ENCODE results near the gene GRIK3. TPM values are rescaled to one million over a fixed set of nuclear protein-coding genes. Genes with fewer than 3 reads are reported as not detected.
A peak's percentile ranks its signal among the peaks of the same experiment; 100 is the strongest.

Gene GRIK3
- polyA plus RNA-seq, 2 of the 4 experiments (the other 2 are of a cell fraction) = not detected

GRCh38 chr1:36816348-36816747 is 218.0 kb downstream of the GRIK3 start:
- peak; percentile 51 for TF ChIP-seq MAFK (IDR thresholded peaks at IDR 0.05; ENCODE audit: partially characterized antibody)
- no peak for TF ChIP-seq ESRRA (IDR thresholded peaks at IDR 0.05; ENCODE audit: borderline replicate concordance, low read length)
- ChIA-PET POLR2A (no interaction called here), CTCF (interaction anchor here (1.1 kb wide), 1 partner anchor 26 kb away, joined by 3 read pairs; no protein-coding TSS in a partner anchor)
- DNase-seq (ENCODE audit: low read depth in 1 of 2, low spot score in 1 of 2) = no peak
- Histone ChIP-seq H3K27ac (no peak overlapping the region), H3K9me3 (no peaks in the 10 kb centered on the region), H3K4me2 (no peak overlapping the region), H3K4me3 (no peak overlapping the region), H3K4me1 (no peaks in the 10 kb centered on the region)
- WGBS (ENCODE audit: missing lambda C conversion rate) = 40% methylated on average over 2 of the region's 2 CpGs
- FAIRE-seq = no peak
- ATAC-seq = no peak

DNA sequence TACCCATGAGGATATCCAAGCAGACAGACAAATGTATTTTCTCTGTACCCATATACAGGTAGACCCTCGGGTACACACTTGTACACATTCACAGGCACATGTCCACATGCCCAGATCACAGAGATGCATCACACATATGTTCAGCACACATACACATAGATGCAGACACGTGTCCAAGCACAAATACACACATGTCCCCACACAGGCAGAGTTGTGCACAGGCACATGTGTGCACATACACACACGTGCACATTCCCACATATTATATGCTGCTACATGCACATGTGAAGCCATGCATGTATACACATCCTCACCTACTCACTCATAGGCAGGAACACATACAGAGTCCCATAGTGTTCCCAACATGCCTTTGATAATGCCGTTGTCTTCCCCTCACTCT is 219.5 kb downstream of the GRIK3 start:
- Histone ChIP-seq H3K4me3 (no peak overlapping the region), H3K9me3 (no peaks in the 10 kb centered on the region), H3K27ac (no peak overlapping the region), H3K4me2 (no peak overlapping the region), H3K4me1 (no peaks in the 10 kb centered on the region)
- 4% methylated on average over 4 of the region's 4 CpGs for WGBS (ENCODE audit: missing lambda C conversion rate)
- CTCF ChIA-PET = no interaction called here
- TF ChIP-seq EHMT2 (IDR thresholded peaks at IDR 0.05; ENCODE audit: low read depth) = no peak
- no peak for TF ChIP-seq TFCP2L1 (CRISPR knock-in tag; IDR thresholded peaks at IDR 0.05)
- no peak for TF ChIP-seq HEYL (CRISPR knock-in tag; IDR thresholded peaks at IDR 0.05)
- TF ChIP-seq POLR2AphosphoS2 (conservative IDR thresholded peaks at IDR 0.05; ENCODE audit: low read length) = no peak
- no peak for TF ChIP-seq RARB (CRISPR knock-in tag; IDR thresholded peaks at IDR 0.05)
- no peak for TF ChIP-seq E2F6 (IDR thresholded peaks at IDR 0.05; ENCODE audit: borderline replicate concordance, low read depth)
- TF ChIP-seq, protein P1, sequence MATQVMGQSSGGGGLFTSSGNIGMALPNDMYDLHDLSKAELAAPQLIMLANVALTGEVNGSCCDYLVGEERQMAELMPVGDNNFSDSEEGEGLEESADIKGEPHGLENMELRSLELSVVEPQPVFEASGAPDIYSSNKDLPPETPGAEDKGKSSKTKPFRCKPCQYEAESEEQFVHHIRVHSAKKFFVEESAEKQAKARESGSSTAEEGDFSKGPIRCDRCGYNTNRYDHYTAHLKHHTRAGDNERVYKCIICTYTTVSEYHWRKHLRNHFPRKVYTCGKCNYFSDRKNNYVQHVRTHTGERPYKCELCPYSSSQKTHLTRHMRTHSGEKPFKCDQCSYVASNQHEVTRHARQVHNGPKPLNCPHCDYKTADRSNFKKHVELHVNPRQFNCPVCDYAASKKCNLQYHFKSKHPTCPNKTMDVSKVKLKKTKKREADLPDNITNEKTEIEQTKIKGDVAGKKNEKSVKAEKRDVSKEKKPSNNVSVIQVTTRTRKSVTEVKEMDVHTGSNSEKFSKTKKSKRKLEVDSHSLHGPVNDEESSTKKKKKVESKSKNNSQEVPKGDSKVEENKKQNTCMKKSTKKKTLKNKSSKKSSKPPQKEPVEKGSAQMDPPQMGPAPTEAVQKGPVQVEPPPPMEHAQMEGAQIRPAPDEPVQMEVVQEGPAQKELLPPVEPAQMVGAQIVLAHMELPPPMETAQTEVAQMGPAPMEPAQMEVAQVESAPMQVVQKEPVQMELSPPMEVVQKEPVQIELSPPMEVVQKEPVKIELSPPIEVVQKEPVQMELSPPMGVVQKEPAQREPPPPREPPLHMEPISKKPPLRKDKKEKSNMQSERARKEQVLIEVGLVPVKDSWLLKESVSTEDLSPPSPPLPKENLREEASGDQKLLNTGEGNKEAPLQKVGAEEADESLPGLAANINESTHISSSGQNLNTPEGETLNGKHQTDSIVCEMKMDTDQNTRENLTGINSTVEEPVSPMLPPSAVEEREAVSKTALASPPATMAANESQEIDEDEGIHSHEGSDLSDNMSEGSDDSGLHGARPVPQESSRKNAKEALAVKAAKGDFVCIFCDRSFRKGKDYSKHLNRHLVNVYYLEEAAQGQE (IDR thresholded peaks at IDR 0.05) = no peak
- no peak for TF ChIP-seq MYC (IDR thresholded peaks at IDR 0.05; ENCODE audit: borderline replicate concordance, low read length)
- TF ChIP-seq TP53 (CRISPR knock-in tag; IDR thresholded peaks at IDR 0.05) = no peak
- TF ChIP-seq CEBPB (IDR thresholded peaks at IDR 0.05) = no peak
- POLR2A ChIA-PET = no interaction called here
- ATAC-seq (no peak), DNase-seq (ENCODE audit: low read depth in 1 of 2, low spot score in 1 of 2) (no peak), FAIRE-seq (no peak)

DNA sequence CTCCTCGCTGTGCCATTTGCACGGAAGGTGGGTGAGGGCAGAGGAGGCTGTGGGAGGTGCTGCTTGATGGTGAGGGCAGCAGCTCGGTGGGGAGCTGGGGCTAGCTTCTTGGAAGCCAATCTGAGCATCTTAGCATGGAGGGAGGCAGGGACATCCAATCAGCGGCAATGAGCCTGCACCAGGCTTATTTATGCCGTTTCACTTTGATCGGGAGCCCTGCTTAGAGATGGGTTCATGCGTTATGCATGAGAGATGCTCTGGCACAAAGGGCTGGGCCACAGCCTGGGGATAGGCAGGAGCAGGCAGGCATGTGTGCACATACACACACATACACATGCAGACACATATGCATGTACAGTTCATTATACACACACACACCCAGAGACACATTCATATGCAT is 220.2 kb downstream of the GRIK3 start:
- H3K4me3 ChIP-seq = no peak overlapping the region
- no peaks in the 10 kb centered on the region for H3K9me3 ChIP-seq
- FAIRE-seq (no peak), ATAC-seq (no peak), DNase-seq (ENCODE audit: low read depth in 1 of 2, low spot score in 1 of 2) (no peak)
- H3K27ac ChIP-seq = no peak overlapping the region
- CTCF ChIA-PET = no interaction called here
- no peaks in the 10 kb centered on the region for H3K4me1 ChIP-seq
- 44% methylated on average over 4 of the region's 7 CpGs for WGBS (ENCODE audit: missing lambda C conversion rate)
- no peak for TF ChIP-seq HOXB5 (CRISPR knock-in tag; IDR thresholded peaks at IDR 0.05)
- no peak for TF ChIP-seq CBX2 (IDR thresholded peaks at IDR 0.05; ENCODE audit: borderline replicate concordance, low read depth)
- TF ChIP-seq ZNF302 (CRISPR knock-in tag; IDR thresholded peaks at IDR 0.05) = no peak
- TF ChIP-seq RCOR1 (IDR thresholded peaks at IDR 0.05; ENCODE audit: low read depth, low read length) = no peak
- no peak for TF ChIP-seq CEBPB (IDR thresholded peaks at IDR 0.05)
- TF ChIP-seq JUNB (IDR thresholded peaks at IDR 0.05) = no peak
- TF ChIP-seq, protein P1 (IDR thresholded peaks at IDR 0.05) = no peak
- no peak for TF ChIP-seq ESRRA (IDR thresholded peaks at IDR 0.05; ENCODE audit: borderline replicate concordance, low read length)
- TF ChIP-seq, protein P2, sequence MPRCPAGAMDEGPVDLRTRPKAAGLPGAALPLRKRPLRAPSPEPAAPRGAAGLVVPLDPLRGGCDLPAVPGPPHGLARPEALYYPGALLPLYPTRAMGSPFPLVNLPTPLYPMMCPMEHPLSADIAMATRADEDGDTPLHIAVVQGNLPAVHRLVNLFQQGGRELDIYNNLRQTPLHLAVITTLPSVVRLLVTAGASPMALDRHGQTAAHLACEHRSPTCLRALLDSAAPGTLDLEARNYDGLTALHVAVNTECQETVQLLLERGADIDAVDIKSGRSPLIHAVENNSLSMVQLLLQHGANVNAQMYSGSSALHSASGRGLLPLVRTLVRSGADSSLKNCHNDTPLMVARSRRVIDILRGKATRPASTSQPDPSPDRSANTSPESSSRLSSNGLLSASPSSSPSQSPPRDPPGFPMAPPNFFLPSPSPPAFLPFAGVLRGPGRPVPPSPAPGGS (IDR thresholded peaks at IDR 0.05) = no peak
- TF ChIP-seq, protein P3, sequence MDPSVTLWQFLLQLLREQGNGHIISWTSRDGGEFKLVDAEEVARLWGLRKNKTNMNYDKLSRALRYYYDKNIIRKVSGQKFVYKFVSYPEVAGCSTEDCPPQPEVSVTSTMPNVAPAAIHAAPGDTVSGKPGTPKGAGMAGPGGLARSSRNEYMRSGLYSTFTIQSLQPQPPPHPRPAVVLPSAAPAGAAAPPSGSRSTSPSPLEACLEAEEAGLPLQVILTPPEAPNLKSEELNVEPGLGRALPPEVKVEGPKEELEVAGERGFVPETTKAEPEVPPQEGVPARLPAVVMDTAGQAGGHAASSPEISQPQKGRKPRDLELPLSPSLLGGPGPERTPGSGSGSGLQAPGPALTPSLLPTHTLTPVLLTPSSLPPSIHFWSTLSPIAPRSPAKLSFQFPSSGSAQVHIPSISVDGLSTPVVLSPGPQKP (IDR thresholded peaks at IDR 0.05; ENCODE audit: low read depth, low read length) = no peak
- no peak for TF ChIP-seq HOXB13 (CRISPR knock-in tag; IDR thresholded peaks at IDR 0.05; ENCODE audit: low read depth)
- POLR2A ChIA-PET = no interaction called here
- H3K4me2 ChIP-seq = no peak overlapping the region
